ENCODE results near the gene BEST2. TPM values are rescaled to one million over a fixed set of nuclear protein-coding genes. Genes with fewer than 3 reads are reported as not detected.
A peak's percentile ranks its signal among the peaks of the same experiment; 100 is the strongest.

Gene BEST2
- total RNA-seq, 1 experiment from 2014 or later = 3.3 TPM

- peak; percentile 61 for ATAC-seq
- TF ChIP-seq HMGA2 (CRISPR knock-in tag; IDR thresholded peaks at IDR 0.05) (no peak), ATF3 (CRISPR knock-in tag; conservative IDR thresholded peaks at IDR 0.05) (no peak), ATF2 (CRISPR knock-in tag; IDR thresholded peaks at IDR 0.05; ENCODE audit: borderline replicate concordance, low read depth) (no peak), NFATC4 (CRISPR knock-in tag; IDR thresholded peaks at IDR 0.05) (no peak)
Observed at GRCh38 chr19:12721656-12722565, 29.7 kb upstream of the BEST2 start.

GRCh38 chr19:12722566-12723380, 28.8 kb upstream of the BEST2 start:
- ATAC-seq = peak; percentile 69
- no peaks in the 10 kb centered on the region for H3K9me3 Mint-ChIP-seq
- H3K36me3 Mint-ChIP-seq = peaks cover 16% of the 10 kb centered on the region
- no peaks in the 10 kb centered on the region for H3K27me3 Mint-ChIP-seq (ENCODE audit: low read depth)
- H3K27ac Mint-ChIP-seq = peak overlapping the region; percentile 99
- ChIA-PET CTCF (interaction anchor here (0.7 to 4.4 kb wide), 18 partner anchors 14 to 162 kb away, joined by 3 to 35 read pairs (median 4); partner anchors contain the start of gene GET3), POLR2A (interaction anchor here (0.5 to 5.4 kb wide), 13 partner anchors 9 to 162 kb away, joined by 3 to 44 read pairs (median 4); partner anchors contain the start of genes DHPS, GET3, JUNB and TRIR)
- H3K4me3 Mint-ChIP-seq = peak overlapping the region; percentile 93
- H3K4me1 Mint-ChIP-seq = peaks cover 23% of the 10 kb centered on the region
- DNase-seq (ENCODE audit: low spot score) = peak; percentile 96
- TF ChIP-seq ERG (CRISPR knock-in tag; IDR thresholded peaks at IDR 0.05) (no peak), TEAD1 (CRISPR knock-in tag; IDR thresholded peaks at IDR 0.05) (peak; percentile 81; the same call in 1 of the 2 replicates), FOXP4 (CRISPR knock-in tag; IDR thresholded peaks at IDR 0.05) (0 out of 2 replicates have a peak, but pooled peaks have one; percentile 41), MLX (CRISPR knock-in tag; IDR thresholded peaks at IDR 0.05) (no peak), FOXK1 (CRISPR knock-in tag; IDR thresholded peaks at IDR 0.05) (peak; percentile 91), MAX (CRISPR knock-in tag; IDR thresholded peaks at IDR 0.05) (peak; percentile 60; the same call in 1 of the 2 replicates), ELF4 (CRISPR knock-in tag; IDR thresholded peaks at IDR 0.05; ENCODE audit: low read depth) (no peak), USF2 (CRISPR knock-in tag; IDR thresholded peaks at IDR 0.05) (peak; percentile 98), ZNF671 (CRISPR knock-in tag; IDR thresholded peaks at IDR 0.05) (0 out of 2 replicates have a peak, but pooled peaks have one; percentile 43), ZNF281 (CRISPR knock-in tag; IDR thresholded peaks at IDR 0.05) (peak; percentile 56; the same call in 1 of the 2 replicates), ZNF512 (CRISPR knock-in tag; IDR thresholded peaks at IDR 0.05; ENCODE audit: borderline replicate concordance) (no peak), USF1 (CRISPR knock-in tag; IDR thresholded peaks at IDR 0.05) (peak; percentile 98), SP1 (CRISPR knock-in tag; conservative IDR thresholded peaks at IDR 0.05) (0 out of 2 replicates have a peak, but pooled peaks have one; percentile 36)

More at GRCh38 chr19:12721656-12722565, 29.7 kb upstream of the BEST2 start:
- ChIA-PET POLR2A (interaction anchor here (0.6 to 5.4 kb wide), 6 partner anchors 14 to 56 kb away, joined by 4 to 44 read pairs (median 5); partner anchors contain the start of genes DHPS, GET3 and TRIR), CTCF (interaction anchor here (0.7 to 4.4 kb wide), 11 partner anchors 19 to 163 kb away, joined by 3 to 35 read pairs (median 5); no protein-coding TSS in a partner anchor)
- Mint-ChIP-seq H3K27ac (peak overlapping the region; percentile 98), H3K4me3 (peak overlapping the region; percentile 95), H3K27me3 (ENCODE audit: low read depth) (no peaks in the 10 kb centered on the region), H3K36me3 (peaks cover 16% of the 10 kb centered on the region), H3K9me3 (no peaks in the 10 kb centered on the region), H3K4me1 (peaks cover 21% of the 10 kb centered on the region)
- DNase-seq (ENCODE audit: low spot score) = peak; percentile 79

Data from WTC11 (cell line).